HCT116 (cell line): Measurements from ENCODE around the gene LENG9. TPM values are rescaled to one million over a fixed set of nuclear protein-coding genes. Genes with fewer than 3 reads are reported as not detected.
A peak's percentile ranks its signal among the peaks of the same experiment; 100 is the strongest.

Experiments used
- ATAC-seq: fragments of 200-7000 bp; cut with Tn5 transposase; 2 replicates; pipeline ENCODE4 v1.9.1; 2020; ENCODE audit warnings: mild to moderate bottlenecking, moderate library complexity
- BruUV-seq: library from RNA; stranded (reverse); fragments of 400-500 nt; replicated peaks from 2 replicates; lab custom pipeline; 2021; lab: Mats Ljungman, UMichigan
- CTCF ChIA-PET: fragments of 300-600 bp; sonication (Branson Sonifier 250); formaldehyde crosslinking; loops from one replicate; lab custom pipeline; 2021; ENCODE audit warnings: antibody characterized with exemption; lab: Charles Lee
- POLR2A ChIA-PET: fragments of 300-600, 350-600 bp; sonication (Branson Sonifier 250); formaldehyde crosslinking; loops from one replicate; lab custom pipeline; 2021; ENCODE audit warnings: antibody characterized with exemption; lab: Charles Lee
- RAD21 ChIA-PET, 2 experiments: fragments of 300-600 bp; sonication (Branson Sonifier 250); formaldehyde crosslinking; loops; one replicate each; lab custom pipeline; 2023; ENCODE audit warnings: low total read pairs in 2 of 2; ENCODE audit not compliant: uncharacterized antibody in 2 of 2, unreplicated experiment in 2 of 2, low non-redundant PET in 1 of 2; lab: Charles Lee
- DNase-seq: peaks from one replicate; pipeline ENCODE4 v3.0.0-alpha.2; 2010; ENCODE audit warnings: low read depth, low spot score
- H2AFZ ChIP-seq: fragments of 200-600 bp; shearing (Covaris generic), sonication (generic); 2 replicates; pipeline ENCODE4 v1.6.1; 2017; ENCODE audit warnings: low read depth, mixed run types, mixed read lengths, antibody characterized with exemption, low read length; ENCODE audit not compliant: poor library complexity, severe bottlenecking
- H3K27ac ChIP-seq: 2 replicates; pipeline ENCODE4 v1.5.1; 2012; ENCODE audit warnings: low read depth, low read length
- H3K27me3 ChIP-seq: fragments of 200-600 bp; sonication (generic); 2 replicates; pipeline ENCODE4 v1.6.1; 2016; ENCODE audit warnings: mixed run types, low read length, mixed read lengths; ENCODE audit not compliant: insufficient read depth
- H3K36me3 ChIP-seq, 2 experiments: fragments of 200-500 bp in 1 of 2; fragments of 200-600 bp in 1 of 2; sonication (Bioruptor generic) in 1 of 2; sonication (generic) in 1 of 2; 2 replicates each; pipeline versions ENCODE4 v1.5.1 to v1.6.1; 2014 to 2016; ENCODE audit warnings: low read length in 2 of 2, inconsistent platforms in 1 of 2, mixed read lengths in 1 of 2, mixed run types in 1 of 2; ENCODE audit not compliant: insufficient read depth in 2 of 2, control insufficient read depth in 1 of 2
- H3K4me1 ChIP-seq, 2 experiments: fragments of 200-600 bp in 1 of 2; sonication (generic) in 1 of 2; 2 replicates each; pipeline versions ENCODE4 v1.5.1 to v1.6.1; 2012 to 2017; ENCODE audit warnings: low read length in 2 of 2, inconsistent platforms in 1 of 2, mild to moderate bottlenecking in 1 of 2, mixed read lengths in 1 of 2, mixed run types in 1 of 2, moderate library complexity in 1 of 2; ENCODE audit not compliant: insufficient read depth in 2 of 2, control insufficient read depth in 1 of 2
- H3K4me2 ChIP-seq: fragments of 200-600 bp; sonication (generic); 2 replicates; pipeline ENCODE4 v1.6.1; 2017; ENCODE audit warnings: mixed run types, low read length, mixed read lengths
- H3K4me3 ChIP-seq, 2 experiments: fragments of 200-600 bp in 1 of 2; sonication (generic) in 1 of 2; replicated peaks in 1 of 2; 2 replicates each; pipeline ENCODE4 v1.5.1; 2011 to 2016; ENCODE audit warnings: low read length in 2 of 2, control low read depth in 1 of 2, low read depth in 1 of 2, mild to moderate bottlenecking in 1 of 2, mixed read lengths in 1 of 2, mixed run types in 1 of 2
- H3K79me2 ChIP-seq: fragments of 200-600 bp; sonication (generic); 2 replicates; pipeline ENCODE4 v1.6.1; 2017; ENCODE audit warnings: mild to moderate bottlenecking, mixed run types, low read length, moderate library complexity, mixed read lengths; ENCODE audit not compliant: insufficient read depth
- H3K9ac ChIP-seq: fragments of 200-600 bp; sonication (generic); 2 replicates; pipeline ENCODE4 v1.6.1; 2016; ENCODE audit warnings: low read length, mixed read lengths
- H3K9me2 ChIP-seq: fragments of 200-600 bp; sonication (generic), shearing (Covaris generic); 2 replicates; pipeline ENCODE4 v1.6.1; 2017; ENCODE audit warnings: mixed run types, mild to moderate bottlenecking, moderate library complexity; ENCODE audit not compliant: insufficient read depth
- H3K9me3 ChIP-seq, 2 experiments: fragments of 200-500 bp in 1 of 2; fragments of 200-600 bp in 1 of 2; sonication (Bioruptor generic) in 1 of 2; sonication (generic) in 1 of 2; 2 replicates each; pipeline ENCODE4 v1.6.1; 2014 to 2017; ENCODE audit warnings: low read length in 2 of 2, mixed read lengths in 2 of 2, inconsistent platforms in 1 of 2, low read depth in 1 of 2, mild to moderate bottlenecking in 1 of 2, mixed run types in 1 of 2, moderate library complexity in 1 of 2; ENCODE audit not compliant: control insufficient read depth in 1 of 2, insufficient read depth in 1 of 2
- H4K20me1 ChIP-seq: fragments of 200-600 bp; sonication (generic), shearing (Covaris generic); 2 replicates; pipeline ENCODE4 v1.6.1; 2017; ENCODE audit warnings: mixed run types, mild to moderate bottlenecking, moderate library complexity; ENCODE audit not compliant: insufficient read depth
- CBX3 ChIP-seq: IDR thresholded peaks from 2 replicates; pipeline ENCODE4 v1.6.1; 2012; ENCODE audit warnings: low read depth
- FOSL1 ChIP-seq: IDR thresholded peaks from 2 replicates; pipeline ENCODE4 v1.6.1; 2012; ENCODE audit warnings: low read depth
- MAX ChIP-seq: IDR thresholded peaks from 2 replicates; pipeline ENCODE4 v1.6.1; 2012
- POLR2A ChIP-seq: IDR thresholded peaks from 2 replicates; pipeline ENCODE4 v1.7.0; 2011; ENCODE audit warnings: borderline replicate concordance; ENCODE audit not compliant: insufficient read depth, insufficient read length; ENCODE audit errors: extremely low read depth
- POLR2AphosphoS5 ChIP-seq: IDR thresholded peaks from 2 replicates; pipeline ENCODE4 v1.6.1; 2011; ENCODE audit warnings: mild to moderate bottlenecking, low read depth, low read length, moderate library complexity
- RAD21 ChIP-seq: IDR thresholded peaks from 2 replicates; pipeline ENCODE4 v1.6.1; 2012; ENCODE audit warnings: low read depth, mild to moderate bottlenecking
- SIN3A ChIP-seq: IDR thresholded peaks from 2 replicates; pipeline ENCODE4 v1.6.1; 2012; ENCODE audit warnings: low read depth
- SP1 ChIP-seq: IDR thresholded peaks from 2 replicates; pipeline ENCODE4 v1.6.1; 2012; ENCODE audit warnings: low read depth
- TCF7L2 ChIP-seq: IDR thresholded peaks from 2 replicates; pipeline ENCODE4 v1.7.0; 2011; ENCODE audit warnings: borderline replicate concordance, inconsistent platforms; ENCODE audit not compliant: insufficient read depth, insufficient read length; ENCODE audit errors: extremely low read depth
- YY1 ChIP-seq: IDR thresholded peaks from 2 replicates; pipeline ENCODE4 v1.6.1; 2011; ENCODE audit warnings: low read length, low read depth, moderate library complexity, mild to moderate bottlenecking; ENCODE audit not compliant: insufficient replicate concordance; ENCODE audit errors: extremely low read depth
- intact Hi-C: fragments of 100-400 bp; cut with micrococcal nuclease; formaldehyde crosslinking; loops from 2 replicates; pipeline ENCODE4 v1.10.0; 2022
- total RNA-seq: library from RNA; stranded (reverse); gene quantifications from one replicate; pipeline ENCODE4 v1.2.1, GENCODE V29; 2021; ENCODE audit not compliant: unreplicated experiment
- TF ChIP-seq, protein P1 (sequence below), 3 experiments: fragments of 200-600 bp in 1 of 3; sonication (generic) in 1 of 3; IDR thresholded peaks in 2 of 3; conservative IDR thresholded peaks in 1 of 3; 2 replicates each; pipeline ENCODE4 v1.5.1; 2012 to 2017; ENCODE audit warnings: low read depth in 2 of 3, low read length in 2 of 3, antibody characterized with exemption in 1 of 3, borderline replicate concordance in 1 of 3, control low read depth in 1 of 3, mild to moderate bottlenecking in 1 of 3, mixed read lengths in 1 of 3, mixed run types in 1 of 3, moderate library complexity in 1 of 3; ENCODE audit not compliant: insufficient read depth in 1 of 3

The LENG9 gene
- total RNA-seq, 1 experiment from 2014 or later: 9.0 TPM

DNA sequence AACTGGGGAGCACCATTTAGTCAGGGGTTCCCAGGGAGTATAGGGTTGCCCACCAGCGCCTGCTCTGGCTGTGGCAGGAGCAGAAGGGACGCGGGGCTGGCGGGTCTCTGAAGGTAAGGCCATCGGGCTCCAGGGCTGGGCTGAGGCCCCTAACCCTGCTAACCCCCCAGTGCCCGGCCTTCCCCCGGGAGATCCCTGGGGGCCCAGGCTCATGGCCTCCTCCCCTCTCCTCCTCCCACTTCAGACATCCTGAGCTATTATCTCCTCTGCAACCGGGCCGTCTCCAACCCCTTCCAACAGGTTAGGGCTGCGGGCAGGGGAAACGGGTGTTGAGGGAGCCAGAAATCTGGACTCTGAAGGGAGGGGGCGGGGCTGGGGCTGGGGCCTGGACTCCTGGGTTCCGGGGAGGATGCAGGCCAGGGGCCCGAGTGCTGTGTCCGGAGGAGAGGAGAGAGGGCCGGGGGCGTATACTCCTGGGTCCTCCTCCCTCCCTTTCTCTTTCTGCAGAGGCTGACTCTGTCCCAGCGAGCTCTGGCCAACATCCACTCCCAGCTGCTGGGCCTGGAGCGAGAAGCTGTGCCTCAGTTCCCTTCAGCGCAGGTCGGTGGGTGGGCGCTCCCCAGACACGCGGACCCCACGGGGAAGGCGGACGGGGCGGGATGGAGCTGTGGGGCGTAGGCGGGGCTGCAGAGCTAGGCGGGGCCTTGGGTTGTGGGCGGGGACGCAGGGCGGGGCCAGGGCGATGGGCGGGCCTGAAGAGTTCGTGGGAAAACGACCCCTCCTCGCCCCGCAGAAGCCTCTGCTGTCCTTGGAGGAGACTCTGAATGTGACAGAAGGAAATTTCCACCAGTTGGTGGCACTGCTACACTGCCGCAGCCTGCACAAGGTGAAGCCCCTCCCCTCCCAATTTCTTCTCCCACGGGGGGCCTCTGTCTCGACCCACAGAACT lies 33.0 kb downstream of the LENG9 start:
- DNase-seq: peak; percentile 21
- no peaks in the 10 kb centered on the region for H3K9me2 ChIP-seq
- no peaks in the 10 kb centered on the region for H3K27me3 ChIP-seq
- no peak for TF ChIP-seq YY1
- no peak for TF ChIP-seq POLR2A
- TF ChIP-seq POLR2AphosphoS5: peak; percentile 4
- no peak for TF ChIP-seq FOSL1
- TF ChIP-seq CBX3: no peak
- intact Hi-C loops: no loop called here
- H2AFZ ChIP-seq: no peak overlapping the region
- H3K4me1 ChIP-seq: peaks cover 29 to 36% of the 10 kb centered on the region in 2 experiments
- H4K20me1 ChIP-seq: no peaks in the 10 kb centered on the region
- no TSS peak for BruUV-seq
- peak overlapping the region; percentile 60; the same call in 1 of the 2 replicates for H3K27ac ChIP-seq
- ChIA-PET RAD21 (no interaction called here), CTCF (interaction anchor here (1.2 to 1.4 kb wide), 3 partner anchors 10 to 39 kb away, joined by 3 to 7 read pairs (median 4); no protein-coding TSS in a partner anchor), POLR2A (interaction anchor here (0.9 to 1.6 kb wide), 3 partner anchors 9 to 18 kb away, joined by 3 to 8 read pairs (median 4); partner anchors contain the start of gene LENG8)
- no peaks in the 10 kb centered on the region for H3K36me3 ChIP-seq
- no peaks in the 10 kb centered on the region for H3K79me2 ChIP-seq
- H3K9ac ChIP-seq: peak overlapping the region; percentile 62
- peak overlapping the region; percentile 25 to 46 for H3K4me3 ChIP-seq
- no peaks in the 10 kb centered on the region for H3K9me3 ChIP-seq
- H3K4me2 ChIP-seq: peak overlapping the region; percentile 88
- peak; percentile 76 for ATAC-seq

- no peaks in the 10 kb centered on the region for H3K79me2 ChIP-seq
- H3K4me3 ChIP-seq: no peak overlapping the region
- H4K20me1 ChIP-seq: no peaks in the 10 kb centered on the region
- POLR2A ChIA-PET: no interaction called here
- ATAC-seq (no peak), DNase-seq (no peak)
- intact Hi-C loops: no loop called here
- no peak overlapping the region for H2AFZ ChIP-seq
- H3K4me1 ChIP-seq: peaks cover 29 to 36% of the 10 kb centered on the region in 2 experiments
- H3K9me3 ChIP-seq: no peaks in the 10 kb centered on the region
- BruUV-seq: no TSS peak
- H3K27ac ChIP-seq: no peak overlapping the region
- H3K36me3 ChIP-seq: no peaks in the 10 kb centered on the region
- H3K4me2 ChIP-seq: peak overlapping the region; percentile 88
- H3K9me2 ChIP-seq: no peaks in the 10 kb centered on the region
- no peak for TF ChIP-seq CBX3
- TF ChIP-seq, protein P1, sequence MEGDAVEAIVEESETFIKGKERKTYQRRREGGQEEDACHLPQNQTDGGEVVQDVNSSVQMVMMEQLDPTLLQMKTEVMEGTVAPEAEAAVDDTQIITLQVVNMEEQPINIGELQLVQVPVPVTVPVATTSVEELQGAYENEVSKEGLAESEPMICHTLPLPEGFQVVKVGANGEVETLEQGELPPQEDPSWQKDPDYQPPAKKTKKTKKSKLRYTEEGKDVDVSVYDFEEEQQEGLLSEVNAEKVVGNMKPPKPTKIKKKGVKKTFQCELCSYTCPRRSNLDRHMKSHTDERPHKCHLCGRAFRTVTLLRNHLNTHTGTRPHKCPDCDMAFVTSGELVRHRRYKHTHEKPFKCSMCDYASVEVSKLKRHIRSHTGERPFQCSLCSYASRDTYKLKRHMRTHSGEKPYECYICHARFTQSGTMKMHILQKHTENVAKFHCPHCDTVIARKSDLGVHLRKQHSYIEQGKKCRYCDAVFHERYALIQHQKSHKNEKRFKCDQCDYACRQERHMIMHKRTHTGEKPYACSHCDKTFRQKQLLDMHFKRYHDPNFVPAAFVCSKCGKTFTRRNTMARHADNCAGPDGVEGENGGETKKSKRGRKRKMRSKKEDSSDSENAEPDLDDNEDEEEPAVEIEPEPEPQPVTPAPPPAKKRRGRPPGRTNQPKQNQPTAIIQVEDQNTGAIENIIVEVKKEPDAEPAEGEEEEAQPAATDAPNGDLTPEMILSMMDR (IDR thresholded peaks at IDR 0.05 in 2 of 3, conservative IDR thresholded peaks at IDR 0.05 in 1 of 3; ENCODE audit: borderline replicate concordance in 1 of 3, insufficient read depth in 1 of 3, low read depth in 2 of 3, low read length in 2 of 3): no peak
- no peak for TF ChIP-seq MAX
- TF ChIP-seq SP1: no peak
- no peak for TF ChIP-seq RAD21
- TF ChIP-seq SIN3A: no peak
- no peak for TF ChIP-seq TCF7L2
- RAD21 ChIA-PET: no interaction called here
- CTCF ChIA-PET: no interaction called here
- H3K9ac ChIP-seq: no peak overlapping the region
- no peaks in the 10 kb centered on the region for H3K27me3 ChIP-seq
These were observed 33.9 kb downstream of the LENG9 start for GRCh38 chr19:54429545-54430227.
